OCI-LY7 (cell line): ENCODE results near the gene MAP1B. TPM values are rescaled to one million over a fixed set of nuclear protein-coding genes. Genes with fewer than 3 reads are reported as not detected.

Experiments used
- BruUV-seq: library from RNA; stranded (reverse); fragments of 400-500 nt; replicated peaks from 2 replicates; lab custom pipeline; 2021; lab: Mats Ljungman, UMichigan
- CTCF ChIA-PET: fragments of 300-600 bp; sonication (Branson Sonifier 250); formaldehyde crosslinking; loops from one replicate; lab custom pipeline; 2022; ENCODE audit warnings: antibody characterized with exemption; ENCODE audit not compliant: unreplicated experiment; lab: Charles Lee
- POLR2A ChIA-PET: fragments of 300-600 bp; sonication (Branson Sonifier 250); formaldehyde crosslinking; loops from one replicate; lab custom pipeline; 2022; ENCODE audit warnings: antibody characterized with exemption; lab: Charles Lee
- DNase-seq: peaks from one replicate; pipeline ENCODE4 v3.0.0-alpha.2; 2015; ENCODE audit warnings: low spot score
- H2AFZ ChIP-seq: fragments of 200-600 bp; sonication (generic), shearing (Covaris generic); 2 replicates; pipeline ENCODE4 v1.6.1; 2014; ENCODE audit warnings: mild to moderate bottlenecking, antibody characterized with exemption, low read length, moderate library complexity
- H3K27ac ChIP-seq: fragments of 200-600 bp; sonication (generic); 2 replicates; pipeline ENCODE4 v1.5.1; 2014; ENCODE audit warnings: mixed run types, low read depth, mild to moderate bottlenecking, moderate library complexity, low read length, inconsistent platforms; ENCODE audit not compliant: poor library complexity, severe bottlenecking
- H3K36me3 ChIP-seq: fragments of 200-600 bp; sonication (generic); 2 replicates; pipeline ENCODE4 v1.6.1; 2014; ENCODE audit warnings: mild to moderate bottlenecking, antibody characterized with exemption, low read length, moderate library complexity, mixed read lengths; ENCODE audit not compliant: insufficient read depth
- H3K4me1 ChIP-seq: fragments of 200-600 bp; sonication (generic); 2 replicates; pipeline ENCODE4 v1.5.1; 2014; ENCODE audit warnings: mild to moderate bottlenecking, low read length; ENCODE audit not compliant: insufficient read depth, poor library complexity, severe bottlenecking
- H3K4me2 ChIP-seq: fragments of 200-600 bp; sonication (generic); 2 replicates; pipeline ENCODE4 v1.6.1; 2014; ENCODE audit warnings: mild to moderate bottlenecking, low read length
- H3K4me3 ChIP-seq: fragments of 200-600 bp; sonication (generic); 2 replicates; pipeline ENCODE4 v1.5.1; 2014; ENCODE audit warnings: mild to moderate bottlenecking, low read depth, low read length; ENCODE audit not compliant: poor library complexity, severe bottlenecking
- H3K79me2 ChIP-seq: fragments of 200-600 bp; sonication (generic); 2 replicates; pipeline ENCODE4 v1.6.1; 2016; ENCODE audit warnings: low read depth, mild to moderate bottlenecking, low read length, moderate library complexity, mixed read lengths; ENCODE audit not compliant: insufficient read depth
- H3K9me2 ChIP-seq: fragments of 200-600 bp; sonication (generic); 2 replicates; pipeline ENCODE4 v1.6.1; 2016; ENCODE audit warnings: mild to moderate bottlenecking, low read length, mixed read lengths; ENCODE audit not compliant: insufficient read depth
- H3K9me3 ChIP-seq: fragments of 200-600 bp; sonication (generic); 2 replicates; pipeline ENCODE4 v1.6.1; 2014; ENCODE audit warnings: mild to moderate bottlenecking, mixed run types, low read length, mixed read lengths
- H4K20me1 ChIP-seq: fragments of 200-600 bp; sonication (generic); 2 replicates; pipeline ENCODE4 v1.6.1; 2014; ENCODE audit warnings: mild to moderate bottlenecking, antibody characterized with exemption, low read length, moderate library complexity, mixed read lengths; ENCODE audit not compliant: insufficient read depth
- EZH2phosphoT487 ChIP-seq: fragments of 200-600 bp; sonication (generic); IDR thresholded peaks from 2 replicates; pipeline ENCODE4 v1.6.1; 2018; ENCODE audit warnings: low read depth, borderline replicate concordance, mild to moderate bottlenecking, mixed run types, antibody characterized with exemption, low read length, moderate library complexity, mixed read lengths
- intact Hi-C: fragments of 100-400 bp; cut with micrococcal nuclease; formaldehyde crosslinking; loops from one replicate; pipeline ENCODE4 v1.10.0; 2022; ENCODE audit not compliant: unreplicated experiment
- total RNA-seq, 2 experiments: library from RNA; depleted of rRNA in 1 of 2; stranded (reverse); fragments of >200 nt in 1 of 2; shearing (Covaris generic) in 1 of 2; gene quantifications; 2 replicates each; pipeline ENCODE4 v1.2.3, GENCODE V29; 2014 to 2022
- TF ChIP-seq, protein P1 (sequence below): fragments of 200-600 bp; sonication (generic); conservative IDR thresholded peaks from 2 replicates; pipeline ENCODE4 v1.5.1; 2014; ENCODE audit warnings: mild to moderate bottlenecking, antibody characterized with exemption, low read length, moderate library complexity, mixed read lengths

MAP1B gene
- total RNA-seq, 2 experiments from 2014 or later: not detected

GRCh38 chr5:72157625-72157962 is 50.3 kb downstream of the MAP1B start:
- Histone ChIP-seq H3K9me2 (no peaks in the 10 kb centered on the region), H3K9me3 (no peaks in the 10 kb centered on the region), H3K36me3 (no peaks in the 10 kb centered on the region), H3K4me2 (no peak overlapping the region), H3K4me3 (no peak overlapping the region), H3K79me2 (no peaks in the 10 kb centered on the region), H2AFZ (no peak overlapping the region), H3K4me1 (no peaks in the 10 kb centered on the region), H4K20me1 (no peaks in the 10 kb centered on the region), H3K27ac (no peak overlapping the region)
- no TSS peak for BruUV-seq
- TF ChIP-seq, protein P1, sequence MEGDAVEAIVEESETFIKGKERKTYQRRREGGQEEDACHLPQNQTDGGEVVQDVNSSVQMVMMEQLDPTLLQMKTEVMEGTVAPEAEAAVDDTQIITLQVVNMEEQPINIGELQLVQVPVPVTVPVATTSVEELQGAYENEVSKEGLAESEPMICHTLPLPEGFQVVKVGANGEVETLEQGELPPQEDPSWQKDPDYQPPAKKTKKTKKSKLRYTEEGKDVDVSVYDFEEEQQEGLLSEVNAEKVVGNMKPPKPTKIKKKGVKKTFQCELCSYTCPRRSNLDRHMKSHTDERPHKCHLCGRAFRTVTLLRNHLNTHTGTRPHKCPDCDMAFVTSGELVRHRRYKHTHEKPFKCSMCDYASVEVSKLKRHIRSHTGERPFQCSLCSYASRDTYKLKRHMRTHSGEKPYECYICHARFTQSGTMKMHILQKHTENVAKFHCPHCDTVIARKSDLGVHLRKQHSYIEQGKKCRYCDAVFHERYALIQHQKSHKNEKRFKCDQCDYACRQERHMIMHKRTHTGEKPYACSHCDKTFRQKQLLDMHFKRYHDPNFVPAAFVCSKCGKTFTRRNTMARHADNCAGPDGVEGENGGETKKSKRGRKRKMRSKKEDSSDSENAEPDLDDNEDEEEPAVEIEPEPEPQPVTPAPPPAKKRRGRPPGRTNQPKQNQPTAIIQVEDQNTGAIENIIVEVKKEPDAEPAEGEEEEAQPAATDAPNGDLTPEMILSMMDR: no peak
- no peak for TF ChIP-seq EZH2phosphoT487
- intact Hi-C loops: no loop called here
- no peak for DNase-seq
- POLR2A ChIA-PET: no interaction called here
- CTCF ChIA-PET: no interaction called here

- CTCF ChIA-PET: no interaction called here
- no peak for DNase-seq
- H3K4me3 ChIP-seq: no peak overlapping the region
- TF ChIP-seq, protein P1: no peak
- no peaks in the 10 kb centered on the region for H4K20me1 ChIP-seq
- no peaks in the 10 kb centered on the region for H3K79me2 ChIP-seq
- H3K9me2 ChIP-seq: no peaks in the 10 kb centered on the region
- BruUV-seq: no TSS peak
- POLR2A ChIA-PET: interaction anchor here (0.6 to 1.2 kb wide), 2 partner anchors 42 to 95 kb away, joined by 3 to 4 read pairs; no protein-coding TSS in a partner anchor
- no peak overlapping the region for H3K27ac ChIP-seq
- no peaks in the 10 kb centered on the region for H3K4me1 ChIP-seq
- no peaks in the 10 kb centered on the region for H3K36me3 ChIP-seq
- no peak overlapping the region for H3K4me2 ChIP-seq
- H2AFZ ChIP-seq: no peak overlapping the region
- H3K9me3 ChIP-seq: no peaks in the 10 kb centered on the region
- intact Hi-C loops: no loop called here
Measured at GRCh38 chr5:72159501-72159911, 52.2 kb downstream of the MAP1B start.

DNA sequence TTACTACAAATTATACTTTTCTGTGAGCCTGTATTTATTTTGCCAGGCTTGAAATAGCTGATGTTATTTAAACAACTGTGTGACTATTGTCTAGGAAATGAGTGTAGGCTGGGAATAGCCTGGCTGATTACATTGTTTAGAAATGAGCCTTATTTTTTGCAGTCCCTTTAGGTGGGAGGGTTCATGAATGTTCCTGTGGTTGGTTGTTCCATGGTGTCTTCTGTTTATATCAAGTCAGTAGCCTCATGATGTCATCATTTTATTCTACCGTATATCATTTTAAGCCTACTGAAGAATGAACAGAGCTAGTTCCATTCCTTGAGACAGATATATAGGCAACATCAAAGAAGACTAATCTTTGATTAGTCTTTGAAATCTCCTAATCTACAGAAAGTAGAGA is 53.1 kb downstream of the MAP1B start:
- ChIA-PET POLR2A (interaction anchor here (0.7 to 1.2 kb wide), 3 partner anchors 15 to 95 kb away, joined by 3 to 6 read pairs (median 3); no protein-coding TSS in a partner anchor), CTCF (interaction anchor here (0.8 kb wide), 1 partner anchor 41 kb away, joined by 3 read pairs; no protein-coding TSS in a partner anchor)
- intact Hi-C loops: no loop called here
- Histone ChIP-seq H3K4me1 (no peaks in the 10 kb centered on the region), H3K27ac (no peak overlapping the region), H3K9me3 (no peaks in the 10 kb centered on the region), H3K9me2 (no peaks in the 10 kb centered on the region), H2AFZ (no peak overlapping the region), H3K4me3 (no peak overlapping the region), H3K4me2 (no peak overlapping the region), H4K20me1 (no peaks in the 10 kb centered on the region), H3K79me2 (no peaks in the 10 kb centered on the region), H3K36me3 (no peaks in the 10 kb centered on the region)
- no peak for TF ChIP-seq EZH2phosphoT487
- TF ChIP-seq, protein P1: no peak
- DNase-seq: no peak
- BruUV-seq: no TSS peak
